GM10266 (cell line): ENCODE data around the gene CDH23.

Experiments
- DNase-seq: peaks from one replicate; pipeline ENCODE4 v3.0.0; 2012; ENCODE audit errors: extremely low spot score
- TF ChIP-seq, protein P1 (sequence below): IDR thresholded peaks from 2 replicates; pipeline ENCODE4 v1.5.1; 2012; ENCODE audit warnings: mild to moderate bottlenecking, low read depth; ENCODE audit not compliant: control insufficient read depth, insufficient read depth; ENCODE audit errors: missing control alignments

The CDH23 gene

DNA sequence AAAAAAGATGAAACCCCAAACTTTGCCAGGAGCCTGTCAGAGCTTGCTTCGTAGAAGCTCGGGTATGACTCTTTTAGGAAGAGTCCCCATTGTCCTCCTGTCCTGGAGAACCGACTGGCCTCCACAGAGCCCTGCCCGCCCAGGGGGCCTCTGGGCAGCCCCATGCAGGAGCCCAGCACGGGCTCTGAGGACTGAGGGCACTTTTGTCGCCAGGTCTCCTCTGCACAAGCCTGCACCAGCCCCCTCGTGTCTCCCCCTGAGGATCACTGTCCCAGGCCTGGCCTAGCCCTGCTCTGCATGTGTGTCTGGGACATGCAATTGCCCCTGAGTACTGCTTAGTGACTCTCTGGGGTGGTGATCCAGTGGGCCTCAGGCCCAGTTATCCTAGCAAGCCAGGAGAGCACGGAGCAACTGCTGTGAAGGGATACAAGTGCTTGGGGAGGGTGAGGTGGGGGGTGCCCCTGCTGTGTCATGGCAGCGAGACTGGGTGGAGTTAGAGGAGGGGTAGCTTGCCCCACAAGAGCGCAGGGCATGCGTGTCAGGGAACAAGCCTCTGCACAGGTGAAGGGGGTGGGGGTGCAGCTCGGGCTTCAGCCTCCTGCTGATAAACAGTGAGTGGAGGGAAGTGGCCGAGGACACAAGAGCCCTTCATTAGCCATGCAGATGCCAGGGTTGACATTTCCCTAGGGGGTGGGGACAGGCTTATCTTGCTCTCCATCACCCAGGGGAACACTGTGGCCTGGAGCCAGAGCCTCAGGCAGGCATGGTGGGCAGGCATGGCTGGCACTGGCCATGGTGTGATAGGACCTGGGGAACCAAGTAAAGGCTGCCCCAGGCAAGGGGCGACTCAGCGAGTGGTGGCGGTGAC is 179.4 kb downstream of the CDH23 start:
- DNase-seq = no peak
- TF ChIP-seq, protein P1, sequence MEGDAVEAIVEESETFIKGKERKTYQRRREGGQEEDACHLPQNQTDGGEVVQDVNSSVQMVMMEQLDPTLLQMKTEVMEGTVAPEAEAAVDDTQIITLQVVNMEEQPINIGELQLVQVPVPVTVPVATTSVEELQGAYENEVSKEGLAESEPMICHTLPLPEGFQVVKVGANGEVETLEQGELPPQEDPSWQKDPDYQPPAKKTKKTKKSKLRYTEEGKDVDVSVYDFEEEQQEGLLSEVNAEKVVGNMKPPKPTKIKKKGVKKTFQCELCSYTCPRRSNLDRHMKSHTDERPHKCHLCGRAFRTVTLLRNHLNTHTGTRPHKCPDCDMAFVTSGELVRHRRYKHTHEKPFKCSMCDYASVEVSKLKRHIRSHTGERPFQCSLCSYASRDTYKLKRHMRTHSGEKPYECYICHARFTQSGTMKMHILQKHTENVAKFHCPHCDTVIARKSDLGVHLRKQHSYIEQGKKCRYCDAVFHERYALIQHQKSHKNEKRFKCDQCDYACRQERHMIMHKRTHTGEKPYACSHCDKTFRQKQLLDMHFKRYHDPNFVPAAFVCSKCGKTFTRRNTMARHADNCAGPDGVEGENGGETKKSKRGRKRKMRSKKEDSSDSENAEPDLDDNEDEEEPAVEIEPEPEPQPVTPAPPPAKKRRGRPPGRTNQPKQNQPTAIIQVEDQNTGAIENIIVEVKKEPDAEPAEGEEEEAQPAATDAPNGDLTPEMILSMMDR = no peak

DNA sequence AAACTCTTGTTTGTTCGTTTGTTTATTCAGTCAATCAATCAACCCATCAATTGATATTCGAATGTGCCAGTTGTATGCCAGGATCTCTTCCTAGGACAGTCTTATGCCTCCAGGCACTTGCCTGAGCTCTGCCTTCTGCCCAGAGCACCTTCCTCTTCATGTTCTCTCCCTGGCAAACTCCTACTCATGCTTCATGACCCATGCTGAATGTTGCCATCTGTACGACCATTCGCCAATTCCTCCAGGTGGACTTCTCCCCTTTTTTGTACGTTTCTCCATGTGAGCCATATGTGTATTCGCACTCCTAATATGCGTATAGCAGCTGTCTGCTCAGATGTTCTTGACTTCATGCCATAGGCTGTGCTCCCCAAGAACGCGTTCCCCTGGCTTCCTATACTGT is 180.1 kb downstream of the CDH23 start:
- DNase-seq = no peak
- TF ChIP-seq, protein P1 = no peak

DNA sequence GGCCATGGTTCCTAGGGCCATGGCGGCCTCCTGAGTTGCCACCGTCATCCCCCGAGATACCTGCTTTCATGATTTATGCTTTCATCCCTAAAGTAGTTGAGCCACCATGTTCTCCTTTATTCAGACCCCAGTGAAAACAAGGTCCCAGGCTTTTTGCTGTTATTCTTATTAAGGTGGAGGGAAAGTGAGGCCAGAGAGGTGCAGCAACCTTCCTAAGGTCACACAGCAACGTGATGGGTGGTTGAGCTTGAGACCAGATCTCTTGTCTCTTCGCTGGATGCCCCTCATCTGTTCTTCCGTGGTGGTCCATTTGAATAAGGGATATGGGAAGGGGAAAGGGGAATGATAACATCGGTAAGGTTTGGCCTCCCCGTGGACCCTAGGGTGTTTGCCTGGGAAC is 180.6 kb downstream of the CDH23 start:
- TF ChIP-seq, protein P1 = no peak
- no peak for DNase-seq

DNA sequence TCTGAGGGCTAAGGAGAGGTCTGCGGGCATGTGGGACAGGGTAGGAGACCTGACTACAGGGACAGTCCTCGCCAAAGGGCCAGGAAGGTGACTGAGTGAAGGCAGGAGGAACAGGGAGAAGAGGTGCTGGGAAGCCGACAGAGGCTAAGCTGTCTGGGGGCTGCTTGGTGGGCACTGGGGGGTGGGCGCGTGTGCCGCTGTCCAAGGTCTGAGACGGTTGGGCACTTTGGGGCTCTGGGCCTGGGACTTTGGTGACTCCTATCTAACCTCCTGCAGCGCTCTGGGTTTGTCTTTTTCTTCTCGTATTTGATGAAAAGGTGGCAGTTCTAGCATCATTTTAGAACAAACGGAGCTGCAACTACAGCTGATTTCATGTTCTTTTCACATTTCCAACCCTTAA is 181.3 kb downstream of the CDH23 start:
- DNase-seq = no peak

DNA sequence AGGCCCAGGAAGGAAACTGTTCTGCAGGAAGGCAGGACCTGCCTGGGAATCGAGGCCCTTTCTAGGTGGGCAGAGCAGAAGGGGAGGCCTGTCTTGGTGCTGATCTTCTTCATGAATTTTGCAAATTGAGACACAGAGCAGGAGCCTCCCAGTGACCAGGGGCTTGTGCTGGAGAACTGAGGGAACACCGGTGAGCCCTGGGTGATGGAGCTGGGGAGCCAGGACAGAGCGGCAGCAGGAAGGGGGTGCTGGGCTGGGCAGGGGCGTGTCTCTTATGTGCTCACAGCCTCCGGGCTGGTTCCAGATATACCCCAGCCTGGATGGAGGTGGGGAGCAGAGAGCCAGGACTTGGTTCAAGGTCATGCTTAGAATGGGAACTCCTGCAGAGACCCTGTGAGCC is 182.9 kb downstream of the CDH23 start:
- TF ChIP-seq, protein P1 = no peak
- no peak for DNase-seq

More for the DNA sequence above, 181.3 kb downstream of the CDH23 start:
- TF ChIP-seq, protein P1 = no peak

DNA sequence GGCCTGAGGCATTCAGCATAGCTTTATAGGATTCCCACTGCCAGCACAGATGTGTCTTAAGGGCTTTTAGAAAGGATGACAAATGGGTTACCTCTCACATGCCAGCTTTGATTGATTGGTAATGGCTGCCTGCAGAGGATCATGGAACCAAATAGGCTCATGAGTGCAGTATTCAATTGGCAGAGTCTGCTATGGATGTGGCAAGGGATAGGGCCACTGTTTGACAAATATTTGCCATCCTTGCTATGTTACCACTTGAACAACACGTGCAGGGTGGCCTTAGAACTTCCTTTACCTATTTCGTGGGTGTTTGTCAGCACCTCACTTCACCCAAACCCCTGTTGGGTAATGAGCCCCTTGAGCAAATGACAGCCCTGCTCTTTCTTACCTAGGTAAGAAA is 183.7 kb downstream of the CDH23 start:
- DNase-seq = no peak
- TF ChIP-seq, protein P1 = no peak

DNA sequence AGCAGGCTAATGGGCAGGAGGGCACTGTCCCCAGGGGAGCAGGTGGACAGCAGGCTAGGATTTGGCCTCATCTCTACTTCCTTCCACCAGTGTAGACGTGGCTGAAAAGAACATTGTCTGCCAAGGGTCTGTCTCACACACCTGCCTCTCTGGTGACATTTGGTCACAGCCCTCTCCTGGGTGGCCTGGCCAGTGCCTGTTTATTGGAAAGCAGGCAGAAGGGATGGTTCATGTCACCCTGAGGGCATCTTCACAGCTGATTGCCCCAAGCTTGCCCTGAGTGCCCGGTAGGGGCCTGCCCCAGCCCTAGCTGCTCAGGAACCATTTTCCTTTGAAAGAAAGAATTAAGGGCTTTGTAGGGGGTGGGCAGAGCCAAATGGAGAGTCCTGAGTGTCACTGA is 184.2 kb downstream of the CDH23 start:
- TF ChIP-seq, protein P1 = no peak

More for the DNA sequence above, 184.2 kb downstream of the CDH23 start:
- DNase-seq = no peak
